ENCODE results near the gene GP2.

Gene GP2

DNA sequence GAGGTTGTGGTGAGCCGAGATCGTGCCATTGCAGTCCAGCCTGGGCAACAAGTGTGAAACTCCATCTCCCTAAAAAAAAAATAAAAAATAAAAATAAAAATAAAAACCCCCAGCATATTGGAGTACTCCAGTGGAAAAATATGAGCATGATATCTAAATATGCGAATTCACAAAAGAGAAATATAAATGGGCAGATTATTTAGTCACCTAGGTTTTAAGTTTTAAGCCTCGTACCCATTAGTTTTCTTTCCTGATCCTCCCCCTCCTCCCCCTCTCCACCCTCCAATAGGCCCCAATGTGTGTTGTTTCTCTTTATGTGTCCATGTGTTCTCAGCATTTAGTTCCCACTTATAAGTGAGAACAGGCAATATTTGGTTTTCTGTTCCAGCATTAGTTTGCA lies 62.3 kb downstream of the GP2 start:
- Histone ChIP-seq H3K27me3 (no peaks in the 10 kb centered on the region), H3K4me3 (no peak overlapping the region), H3K4me2 (no peak overlapping the region), H3K9me3 (replicated peaks in 1 of 11) (no peaks in the 10 kb centered on the region), H3K4me1 (peaks cover 4 to 8% (median 6%) of the 10 kb centered on the region in 10 experiments; a peak in 19 of 20 replicates), H3K9ac (no peak overlapping the region), H4K20me1 (no peaks in the 10 kb centered on the region), H3K36me3 (no peaks in the 10 kb centered on the region), H3K27ac (no peak overlapping the region)
- TF ChIP-seq Cebpa-rat (IDR thresholded peaks at IDR 0.05): no peak

DNA sequence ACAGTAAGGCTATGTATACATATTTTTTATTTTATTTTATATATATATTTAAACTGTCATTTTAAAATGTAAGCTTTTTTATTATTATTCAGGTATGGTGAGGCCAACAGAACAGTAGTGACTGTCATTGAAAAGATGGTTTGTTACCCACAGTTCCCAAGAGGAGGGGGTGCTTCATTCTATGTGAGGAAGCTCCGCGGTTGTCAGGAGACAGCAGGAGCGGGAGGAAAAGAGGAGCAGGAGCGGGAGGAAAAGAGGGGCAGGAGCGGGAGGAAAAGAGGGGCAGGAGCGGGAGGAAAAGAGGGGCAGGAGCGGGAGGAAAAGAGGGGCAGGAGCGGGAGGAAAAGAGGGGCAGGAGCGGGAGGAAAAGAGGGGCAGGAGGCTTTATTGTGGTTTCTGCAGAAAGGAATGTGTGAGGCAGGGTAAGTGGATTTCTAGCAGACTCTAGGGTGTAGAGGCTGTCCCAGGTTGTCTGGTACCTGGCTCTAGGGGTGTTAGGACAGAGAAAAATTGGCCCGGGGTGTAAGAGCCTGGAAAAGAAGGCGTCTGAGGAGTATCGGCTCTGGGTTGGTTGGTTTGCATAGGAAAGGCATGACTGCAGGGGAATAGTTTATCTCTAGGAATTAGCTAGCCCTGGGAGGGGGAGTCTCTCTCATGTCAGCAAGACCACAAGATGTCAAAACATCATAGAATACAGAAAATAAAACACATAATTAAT lies 64.0 kb downstream of the GP2 start:
- H3K27ac ChIP-seq: no peak overlapping the region
- TF ChIP-seq Cebpa-rat (IDR thresholded peaks at IDR 0.05): no peak
- H3K4me2 ChIP-seq: no peak overlapping the region
- H3K4me1 ChIP-seq: peaks cover 7 to 15% (median 13%) of the 10 kb centered on the region in 10 experiments; a peak in 19 of 20 replicates
- H3K36me3 ChIP-seq: no peaks in the 10 kb centered on the region
- H3K27me3 ChIP-seq: no peaks in the 10 kb centered on the region
- no peaks in the 10 kb centered on the region for H4K20me1 ChIP-seq
- H3K9ac ChIP-seq: no peak overlapping the region
- peaks cover 9 to 13% (median 11%) of the 10 kb centered on the region in 11 experiments for H3K9me3 ChIP-seq (replicated peaks in 1 of 11)
- H3K4me3 ChIP-seq: no peak overlapping the region

DNA sequence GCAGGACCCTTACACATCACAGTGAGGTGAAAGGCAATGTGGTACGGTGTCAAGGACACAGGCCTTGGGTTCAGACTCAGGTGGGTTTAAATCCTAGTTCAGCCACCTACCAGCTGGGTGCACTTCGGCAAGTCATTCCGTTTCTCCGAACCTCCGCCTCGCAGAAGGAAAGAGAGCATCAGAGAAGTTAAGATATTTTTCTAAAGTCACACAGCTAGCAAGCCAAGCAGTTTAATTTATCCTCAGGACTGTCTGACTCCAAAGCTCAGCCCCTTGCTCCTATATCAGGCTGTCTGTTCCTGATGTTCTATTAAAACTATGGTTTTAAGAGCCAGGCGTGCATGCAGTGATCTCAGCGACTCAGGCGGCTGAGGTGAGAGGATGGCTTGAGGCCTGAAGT lies 65.1 kb downstream of the GP2 start:
- H3K9ac ChIP-seq: no peak overlapping the region
- peaks cover 7 to 15% (median 13%) of the 10 kb centered on the region in 10 experiments; a peak in 19 of 20 replicates for H3K4me1 ChIP-seq
- peaks cover 9 to 17% (median 15%) of the 10 kb centered on the region in 11 experiments for H3K9me3 ChIP-seq (replicated peaks in 1 of 11)
- no peak overlapping the region for H3K4me3 ChIP-seq
- no peaks in the 10 kb centered on the region for H4K20me1 ChIP-seq
- TF ChIP-seq Cebpa-rat (IDR thresholded peaks at IDR 0.05): no peak
- H3K27ac ChIP-seq: no peak overlapping the region
- H3K27me3 ChIP-seq: no peaks in the 10 kb centered on the region
- H3K4me2 ChIP-seq: no peak overlapping the region
- no peaks in the 10 kb centered on the region for H3K36me3 ChIP-seq

DNA sequence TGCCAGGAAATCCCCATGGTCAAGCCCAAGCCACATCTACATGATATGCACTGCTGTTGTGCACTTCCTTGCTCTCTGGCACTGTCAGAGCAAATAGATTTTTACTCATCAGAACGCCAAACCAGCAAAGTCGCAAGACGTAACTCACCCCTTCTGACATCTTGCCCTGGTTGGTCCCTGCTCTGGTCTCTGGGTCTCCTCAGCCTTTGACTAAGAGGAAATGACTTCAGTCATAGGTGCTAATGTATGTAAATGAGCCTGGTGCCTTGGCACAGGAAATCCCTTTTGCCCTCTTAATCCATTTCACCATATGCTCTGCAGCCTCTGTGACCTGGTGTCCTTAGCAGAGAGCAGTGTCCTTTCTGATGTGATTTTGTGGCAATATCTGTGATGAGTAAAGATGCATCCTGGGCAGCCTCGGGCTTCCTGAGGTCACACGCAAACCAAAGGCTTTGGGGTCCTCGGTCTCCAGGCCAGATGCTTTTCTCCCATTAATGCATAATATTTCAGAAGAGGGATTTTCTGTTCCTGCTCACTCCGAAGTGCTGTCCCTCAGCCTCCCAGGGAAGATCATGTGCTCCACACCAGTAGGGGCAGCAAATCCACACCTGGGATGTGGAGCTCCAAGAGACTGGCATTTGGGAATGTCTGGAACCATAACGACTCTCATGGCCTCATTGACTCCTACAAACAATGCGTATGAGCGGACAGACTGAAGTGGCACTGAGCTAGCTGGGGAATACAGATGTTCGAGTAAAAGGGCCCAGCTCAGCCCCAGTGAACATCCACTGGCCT lies 66.9 kb downstream of the GP2 start:
- no peak for TF ChIP-seq Cebpa-rat (IDR thresholded peaks at IDR 0.05)
- H3K9ac ChIP-seq: no peak overlapping the region; a peak in 1 of 22 replicates
- H3K9me3 ChIP-seq (replicated peaks in 1 of 11): peaks cover 9 to 17% (median 15%) of the 10 kb centered on the region in 11 experiments
- peak overlapping the region in 4 of 11 experiments; percentile 16 to 46 (median 20); a peak in 7 of 22 replicates for H3K27ac ChIP-seq
- no peaks in the 10 kb centered on the region for H4K20me1 ChIP-seq
- H3K4me3 ChIP-seq: no peak overlapping the region
- H3K36me3 ChIP-seq: no peaks in the 10 kb centered on the region
- peak overlapping the region in 9 of 11 experiments; percentile 14 to 58 (median 40); a peak in 16 of 22 replicates for H3K4me2 ChIP-seq
- peaks cover 7 to 15% (median 13%) of the 10 kb centered on the region in 10 experiments; a peak in 19 of 20 replicates for H3K4me1 ChIP-seq
- H3K27me3 ChIP-seq: no peaks in the 10 kb centered on the region
